Measurements from ENCODE around the gene CABP2.
"Not testable (repeated sequence)": the region's sequence is repeated elsewhere in the genome, so short reads cannot be mapped to it uniquely, and the experiment has no call there.

Gene CABP2

GRCh38 chr11:67548555-67549110 lies 25.4 kb upstream of the CABP2 start:
- Histone ChIP-seq H3K9me3 (ENCODE audit: low read length) (no peaks in the 10 kb centered on the region), H3K4me1 (ENCODE audit: insufficient read depth, low read length) (no peaks in the 10 kb centered on the region), H3K27me3 (ENCODE audit: insufficient read depth, low read length) (peaks cover 4% of the 10 kb centered on the region), H2AFZ (ENCODE audit: low read depth, low read length) (no peak overlapping the region), H3K36me3 (ENCODE audit: insufficient read depth, low read length) (no peaks in the 10 kb centered on the region), H3K4me3 (ENCODE audit: low read length) (no peak overlapping the region)

- not testable (repeated sequence) for H2AFZ ChIP-seq (ENCODE audit: low read depth, low read length); H3K4me3 ChIP-seq (ENCODE audit: low read length); H3K36me3 ChIP-seq (ENCODE audit: insufficient read depth, low read length); H3K9me3 ChIP-seq (ENCODE audit: low read length); H3K27me3 ChIP-seq (ENCODE audit: insufficient read depth, low read length); H3K4me1 ChIP-seq (ENCODE audit: insufficient read depth, low read length)
Measured at GRCh38 chr11:67548112-67548511, 24.9 kb upstream of the CABP2 start.

- Histone ChIP-seq H3K4me3 (ENCODE audit: low read length) (no peak overlapping the region), H3K27me3 (ENCODE audit: insufficient read depth, low read length) (peaks cover 4% of the 10 kb centered on the region), H3K4me1 (ENCODE audit: insufficient read depth, low read length) (no peaks in the 10 kb centered on the region), H3K36me3 (ENCODE audit: insufficient read depth, low read length) (no peaks in the 10 kb centered on the region), H2AFZ (ENCODE audit: low read depth, low read length) (no peak overlapping the region), H3K9me3 (ENCODE audit: low read length) (no peaks in the 10 kb centered on the region)
Measured at GRCh38 chr11:67545280-67545679, 22.0 kb upstream of the CABP2 start.

- Histone ChIP-seq H3K27me3 (ENCODE audit: insufficient read depth, low read length) (peaks cover 4% of the 10 kb centered on the region), H3K9me3 (ENCODE audit: low read length) (no peaks in the 10 kb centered on the region), H3K4me3 (ENCODE audit: low read length) (no peak overlapping the region), H2AFZ (ENCODE audit: low read depth, low read length) (no peak overlapping the region), H3K36me3 (ENCODE audit: insufficient read depth, low read length) (no peaks in the 10 kb centered on the region), H3K4me1 (ENCODE audit: insufficient read depth, low read length) (no peaks in the 10 kb centered on the region)
Measured at GRCh38 chr11:67544616-67545242, 21.5 kb upstream of the CABP2 start.

- Histone ChIP-seq H3K4me1 (ENCODE audit: insufficient read depth, low read length) (no peaks in the 10 kb centered on the region), H3K36me3 (ENCODE audit: insufficient read depth, low read length) (no peaks in the 10 kb centered on the region), H3K9me3 (ENCODE audit: low read length) (no peaks in the 10 kb centered on the region), H3K4me3 (ENCODE audit: low read length) (no peak overlapping the region), H2AFZ (ENCODE audit: low read depth, low read length) (no peak overlapping the region), H3K27me3 (ENCODE audit: insufficient read depth, low read length) (peaks cover 4% of the 10 kb centered on the region)
Measured at GRCh38 chr11:67543585-67543984, 20.3 kb upstream of the CABP2 start.

GRCh38 chr11:67542971-67543370 lies 19.7 kb upstream of the CABP2 start:
- Histone ChIP-seq H3K27me3 (ENCODE audit: insufficient read depth, low read length) (peaks cover 4% of the 10 kb centered on the region), H3K4me3 (ENCODE audit: low read length) (no peak overlapping the region), H2AFZ (ENCODE audit: low read depth, low read length) (no peak overlapping the region), H3K36me3 (ENCODE audit: insufficient read depth, low read length) (no peaks in the 10 kb centered on the region), H3K4me1 (ENCODE audit: insufficient read depth, low read length) (no peaks in the 10 kb centered on the region), H3K9me3 (ENCODE audit: low read length) (no peaks in the 10 kb centered on the region)

GRCh38 chr11:67542169-67542568 lies 18.9 kb upstream of the CABP2 start:
- H2AFZ ChIP-seq (ENCODE audit: low read depth, low read length): no peak overlapping the region
- H3K36me3 ChIP-seq (ENCODE audit: insufficient read depth, low read length): no peaks in the 10 kb centered on the region
- peaks cover 4% of the 10 kb centered on the region for H3K27me3 ChIP-seq (ENCODE audit: insufficient read depth, low read length)
- no peaks in the 10 kb centered on the region for H3K4me1 ChIP-seq (ENCODE audit: insufficient read depth, low read length)
- H3K9me3 ChIP-seq (ENCODE audit: low read length): no peaks in the 10 kb centered on the region
- no peak overlapping the region for H3K4me3 ChIP-seq (ENCODE audit: low read length)

GRCh38 chr11:67541198-67541597 lies 18.0 kb upstream of the CABP2 start:
- Histone ChIP-seq H3K36me3 (ENCODE audit: insufficient read depth, low read length) (no peaks in the 10 kb centered on the region), H2AFZ (ENCODE audit: low read depth, low read length) (no peak overlapping the region)

GRCh38 chr11:67539550-67539949 lies 16.3 kb upstream of the CABP2 start:
- H3K4me3 ChIP-seq (ENCODE audit: low read length): no peak overlapping the region

More at GRCh38 chr11:67541198-67541597, 18.0 kb upstream of the CABP2 start:
- no peak overlapping the region for H3K4me3 ChIP-seq (ENCODE audit: low read length)
- no peaks in the 10 kb centered on the region for H3K9me3 ChIP-seq (ENCODE audit: low read length)
- peaks cover 4% of the 10 kb centered on the region for H3K27me3 ChIP-seq (ENCODE audit: insufficient read depth, low read length)
- H3K4me1 ChIP-seq (ENCODE audit: insufficient read depth, low read length): no peaks in the 10 kb centered on the region

GRCh38 chr11:67538823-67539505 lies 15.7 kb upstream of the CABP2 start:
- no peak overlapping the region for H2AFZ ChIP-seq (ENCODE audit: low read depth, low read length)
- H3K36me3 ChIP-seq (ENCODE audit: insufficient read depth, low read length): no peaks in the 10 kb centered on the region
- H3K4me3 ChIP-seq (ENCODE audit: low read length): no peak overlapping the region
- no peaks in the 10 kb centered on the region for H3K4me1 ChIP-seq (ENCODE audit: insufficient read depth, low read length)
- no peaks in the 10 kb centered on the region for H3K9me3 ChIP-seq (ENCODE audit: low read length)
- H3K27me3 ChIP-seq (ENCODE audit: insufficient read depth, low read length): no peaks in the 10 kb centered on the region

More at GRCh38 chr11:67539550-67539949, 16.3 kb upstream of the CABP2 start:
- Histone ChIP-seq H3K4me1 (ENCODE audit: insufficient read depth, low read length) (no peaks in the 10 kb centered on the region), H2AFZ (ENCODE audit: low read depth, low read length) (no peak overlapping the region), H3K36me3 (ENCODE audit: insufficient read depth, low read length) (no peaks in the 10 kb centered on the region), H3K9me3 (ENCODE audit: low read length) (no peaks in the 10 kb centered on the region), H3K27me3 (ENCODE audit: insufficient read depth, low read length) (no peaks in the 10 kb centered on the region)

- H3K36me3 ChIP-seq (ENCODE audit: insufficient read depth, low read length): no peaks in the 10 kb centered on the region
- no peak overlapping the region for H2AFZ ChIP-seq (ENCODE audit: low read depth, low read length)
- H3K4me3 ChIP-seq (ENCODE audit: low read length): no peak overlapping the region
- H3K27me3 ChIP-seq (ENCODE audit: insufficient read depth, low read length): no peaks in the 10 kb centered on the region
- H3K4me1 ChIP-seq (ENCODE audit: insufficient read depth, low read length): no peaks in the 10 kb centered on the region
- peaks cover 4% of the 10 kb centered on the region for H3K9me3 ChIP-seq (ENCODE audit: low read length)
Measured at GRCh38 chr11:67538306-67538705, 15.1 kb upstream of the CABP2 start.

- peaks cover 5% of the 10 kb centered on the region for H3K9me3 ChIP-seq (ENCODE audit: low read length)
- no peak overlapping the region for H2AFZ ChIP-seq (ENCODE audit: low read depth, low read length)
- H3K4me3 ChIP-seq (ENCODE audit: low read length): no peak overlapping the region
- H3K4me1 ChIP-seq (ENCODE audit: insufficient read depth, low read length): no peaks in the 10 kb centered on the region
- H3K36me3 ChIP-seq (ENCODE audit: insufficient read depth, low read length): no peaks in the 10 kb centered on the region
- H3K27me3 ChIP-seq (ENCODE audit: insufficient read depth, low read length): no peaks in the 10 kb centered on the region
Measured at GRCh38 chr11:67535561-67535960, 12.3 kb upstream of the CABP2 start.

GRCh38 chr11:67534070-67534679 lies 10.9 kb upstream of the CABP2 start:
- Histone ChIP-seq H3K9me3 (ENCODE audit: low read length) (peaks cover 5% of the 10 kb centered on the region), H3K27me3 (ENCODE audit: insufficient read depth, low read length) (no peaks in the 10 kb centered on the region), H3K36me3 (ENCODE audit: insufficient read depth, low read length) (no peaks in the 10 kb centered on the region), H3K4me3 (ENCODE audit: low read length) (no peak overlapping the region), H2AFZ (ENCODE audit: low read depth, low read length) (no peak overlapping the region), H3K4me1 (ENCODE audit: insufficient read depth, low read length) (no peaks in the 10 kb centered on the region)
